Mesendoderm (in vitro differentiated cells): ENCODE data around the gene DSCAML1.
A peak's percentile ranks its signal among the peaks of the same experiment; 100 is the strongest.

Source experiments
- DNase-seq: peaks from one replicate; pipeline ENCODE4 v3.0.0; 2013
- H2AK5ac ChIP-seq: 2 replicates; pipeline ENCODE4 v1.6.1; 2013; ENCODE audit warnings: low read length, inconsistent platforms
- H2BK120ac ChIP-seq: 2 replicates; pipeline ENCODE4 v1.6.1; 2013; ENCODE audit warnings: low read depth, mild to moderate bottlenecking, low read length, moderate library complexity, mixed read lengths
- H2BK15ac ChIP-seq: replicated peaks from 2 replicates; pipeline ENCODE4 v1.6.1; 2013; ENCODE audit warnings: low read depth, mild to moderate bottlenecking, moderate library complexity
- H2BK5ac ChIP-seq: 2 replicates; pipeline ENCODE4 v1.6.1; 2013; ENCODE audit warnings: low read length, inconsistent platforms
- H3K18ac ChIP-seq: 2 replicates; pipeline ENCODE4 v1.6.1; 2013; ENCODE audit warnings: mild to moderate bottlenecking, low read length, mixed read lengths
- H3K23ac ChIP-seq: one replicate; pipeline ENCODE4 v1.6.1; 2013; ENCODE audit warnings: low read length
- H3K27ac ChIP-seq: 2 replicates; pipeline ENCODE4 v1.5.1; 2013; ENCODE audit warnings: low read depth, mild to moderate bottlenecking, inconsistent platforms, low read length, moderate library complexity
- H3K27me3 ChIP-seq: 2 replicates; pipeline ENCODE4 v1.6.1; 2013; ENCODE audit warnings: low read length, control low read depth, mild to moderate bottlenecking, inconsistent platforms; ENCODE audit not compliant: insufficient read depth, poor library complexity
- H3K36me3 ChIP-seq: 2 replicates; pipeline ENCODE4 v1.6.1; 2013; ENCODE audit warnings: low read length, inconsistent platforms; ENCODE audit not compliant: control insufficient read depth, insufficient read depth
- H3K4ac ChIP-seq: one replicate; pipeline ENCODE4 v1.6.1; 2013; ENCODE audit warnings: low read depth, mild to moderate bottlenecking, low read length, moderate library complexity
- H3K4me1 ChIP-seq: 2 replicates; pipeline ENCODE4 v1.6.1; 2013; ENCODE audit warnings: low read depth, low read length, inconsistent platforms; ENCODE audit not compliant: control insufficient read depth
- H3K4me2 ChIP-seq: 2 replicates; pipeline ENCODE4 v1.6.1; 2013; ENCODE audit warnings: low read length
- H3K4me3 ChIP-seq: 2 replicates; pipeline ENCODE4 v1.5.1; 2013; ENCODE audit warnings: mild to moderate bottlenecking, low read length
- H3K56ac ChIP-seq: one replicate; pipeline ENCODE4 v1.6.1; 2013; ENCODE audit warnings: low read length
- H3K79me1 ChIP-seq: 2 replicates; pipeline ENCODE4 v1.6.1; 2013; ENCODE audit warnings: low read length, inconsistent platforms
- H3K79me2 ChIP-seq: 2 replicates; pipeline ENCODE4 v1.6.1; 2013; ENCODE audit warnings: mild to moderate bottlenecking, low read length; ENCODE audit not compliant: control insufficient read depth, insufficient read depth
- H3K9ac ChIP-seq: 2 replicates; pipeline ENCODE4 v1.6.1; 2013; ENCODE audit warnings: low read length, inconsistent platforms
- H4K5ac ChIP-seq: one replicate; pipeline ENCODE4 v1.6.1; 2013; ENCODE audit warnings: low read length
- H4K8ac ChIP-seq: one replicate; pipeline ENCODE4 v1.6.1; 2013; ENCODE audit warnings: low read depth, mild to moderate bottlenecking, control low read depth, low read length, moderate library complexity
- WGBS: extraction: QIAGEN DNeasy Blood & Tissue Kit; methylation state at CpG from one replicate; pipeline ENCODE4 v1.1.7; 2013; ENCODE audit warnings: low lambda C conversion rate, missing lambda C conversion rate; ENCODE audit not compliant: insufficient coverage; ENCODE audit errors: extremely low coverage; 5-methylcytosine and 5-hydroxymethylcytosine counted together

DSCAML1 gene

GRCh38 chr11:117520966-117521365 is 276.1 kb downstream of the DSCAML1 start:
- H3K79me2 ChIP-seq: no peaks in the 10 kb centered on the region
- H3K9ac ChIP-seq: no peak overlapping the region
- H3K4me2 ChIP-seq: no peak overlapping the region
- no peak overlapping the region for H2BK5ac ChIP-seq
- H4K8ac ChIP-seq: no peak overlapping the region
- no peak overlapping the region for H3K23ac ChIP-seq
- WGBS: no CpG with 5 or more reads among the region's 21 CpGs
- H3K27ac ChIP-seq: no peak overlapping the region
- H3K36me3 ChIP-seq: no peaks in the 10 kb centered on the region
- H4K5ac ChIP-seq: no peak overlapping the region
- no peak overlapping the region for H3K4ac ChIP-seq
- H3K4me1 ChIP-seq: no peaks in the 10 kb centered on the region
- no peak overlapping the region for H2BK120ac ChIP-seq
- H2AK5ac ChIP-seq: no peak overlapping the region
- H3K56ac ChIP-seq: no peak overlapping the region
- no peak overlapping the region for H2BK15ac ChIP-seq
- no peaks in the 10 kb centered on the region for H3K79me1 ChIP-seq
- no peaks in the 10 kb centered on the region for H3K27me3 ChIP-seq
- no peak overlapping the region for H3K18ac ChIP-seq
- H3K4me3 ChIP-seq: no peak overlapping the region
- DNase-seq: no peak

GRCh38 chr11:117520201-117520600 is 276.8 kb downstream of the DSCAML1 start:
- no peak overlapping the region for H3K23ac ChIP-seq
- no peak overlapping the region for H3K27ac ChIP-seq
- no peak overlapping the region for H3K4me3 ChIP-seq
- no peaks in the 10 kb centered on the region for H3K79me2 ChIP-seq
- H3K9ac ChIP-seq: no peak overlapping the region
- no peaks in the 10 kb centered on the region for H3K27me3 ChIP-seq
- no peak overlapping the region for H4K8ac ChIP-seq
- WGBS: no CpG with 5 or more reads among the region's 3 CpGs
- H3K4ac ChIP-seq: no peak overlapping the region
- H3K18ac ChIP-seq: no peak overlapping the region
- H2BK5ac ChIP-seq: no peak overlapping the region
- no peak overlapping the region for H2BK120ac ChIP-seq
- H2BK15ac ChIP-seq: no peak overlapping the region
- H3K4me2 ChIP-seq: no peak overlapping the region
- DNase-seq: no peak
- no peaks in the 10 kb centered on the region for H3K36me3 ChIP-seq
- no peak overlapping the region for H3K56ac ChIP-seq
- no peaks in the 10 kb centered on the region for H3K79me1 ChIP-seq
- H2AK5ac ChIP-seq: no peak overlapping the region
- H4K5ac ChIP-seq: no peak overlapping the region
- no peaks in the 10 kb centered on the region for H3K4me1 ChIP-seq

GRCh38 chr11:117519590-117519989 is 277.4 kb downstream of the DSCAML1 start:
- no peaks in the 10 kb centered on the region for H3K79me2 ChIP-seq
- H3K18ac ChIP-seq: no peak overlapping the region
- no peaks in the 10 kb centered on the region for H3K79me1 ChIP-seq
- H3K27me3 ChIP-seq: no peaks in the 10 kb centered on the region
- no peak overlapping the region for H4K8ac ChIP-seq
- DNase-seq: no peak
- no peak overlapping the region for H2BK15ac ChIP-seq
- no peaks in the 10 kb centered on the region for H3K4me1 ChIP-seq
- H3K56ac ChIP-seq: no peak overlapping the region
- H2BK5ac ChIP-seq: no peak overlapping the region
- no peak overlapping the region for H3K23ac ChIP-seq
- no peak overlapping the region for H3K4ac ChIP-seq
- H2AK5ac ChIP-seq: no peak overlapping the region
- no peak overlapping the region for H3K4me2 ChIP-seq
- no peak overlapping the region for H3K9ac ChIP-seq
- H3K36me3 ChIP-seq: no peaks in the 10 kb centered on the region
- no CpG with 5 or more reads among the region's 4 CpGs for WGBS
- H3K4me3 ChIP-seq: no peak overlapping the region
- no peak overlapping the region for H4K5ac ChIP-seq
- H2BK120ac ChIP-seq: no peak overlapping the region
- no peak overlapping the region for H3K27ac ChIP-seq

GRCh38 chr11:117519170-117519569 is 277.8 kb downstream of the DSCAML1 start:
- Histone ChIP-seq H3K36me3 (no peaks in the 10 kb centered on the region), H3K9ac (no peak overlapping the region), H3K4me3 (no peak overlapping the region), H3K27ac (no peak overlapping the region), H4K5ac (no peak overlapping the region), H3K18ac (no peak overlapping the region), H3K23ac (no peak overlapping the region), H3K79me2 (no peaks in the 10 kb centered on the region), H2BK5ac (no peak overlapping the region), H2AK5ac (no peak overlapping the region), H2BK15ac (no peak overlapping the region), H3K79me1 (no peaks in the 10 kb centered on the region), H3K4ac (no peak overlapping the region), H4K8ac (no peak overlapping the region), H3K4me2 (no peak overlapping the region), H3K56ac (no peak overlapping the region), H2BK120ac (no peak overlapping the region), H3K4me1 (no peaks in the 10 kb centered on the region), H3K27me3 (no peaks in the 10 kb centered on the region)
- no peak for DNase-seq
- WGBS: no CpG with 5 or more reads among the region's 9 CpGs

GRCh38 chr11:117518455-117518854 is 278.6 kb downstream of the DSCAML1 start:
- no peaks in the 10 kb centered on the region for H3K27me3 ChIP-seq
- no peak overlapping the region for H3K9ac ChIP-seq
- H2BK15ac ChIP-seq: no peak overlapping the region
- H3K79me1 ChIP-seq: no peaks in the 10 kb centered on the region
- no peak overlapping the region for H2AK5ac ChIP-seq
- H3K79me2 ChIP-seq: no peaks in the 10 kb centered on the region
- no CpG with 5 or more reads among the region's 30 CpGs for WGBS
- no peak overlapping the region for H2BK5ac ChIP-seq
- H3K27ac ChIP-seq: no peak overlapping the region
- H3K56ac ChIP-seq: no peak overlapping the region
- no peak overlapping the region for H3K4me3 ChIP-seq
- no peak for DNase-seq
- no peak overlapping the region for H2BK120ac ChIP-seq
- peak overlapping the region; percentile 74 for H3K23ac ChIP-seq
- no peak overlapping the region for H4K5ac ChIP-seq
- no peaks in the 10 kb centered on the region for H3K4me1 ChIP-seq
- no peak overlapping the region for H3K4me2 ChIP-seq
- H3K18ac ChIP-seq: no peak overlapping the region
- H3K4ac ChIP-seq: no peak overlapping the region
- H4K8ac ChIP-seq: no peak overlapping the region
- no peaks in the 10 kb centered on the region for H3K36me3 ChIP-seq

GRCh38 chr11:117517097-117517496 is 279.9 kb downstream of the DSCAML1 start:
- no peak overlapping the region for H3K56ac ChIP-seq
- no peak overlapping the region for H4K5ac ChIP-seq
- no peak overlapping the region for H4K8ac ChIP-seq
- H2BK15ac ChIP-seq: no peak overlapping the region
- no peak overlapping the region for H2BK120ac ChIP-seq
- H3K4ac ChIP-seq: no peak overlapping the region
- no peak overlapping the region for H3K27ac ChIP-seq
- H3K79me2 ChIP-seq: no peaks in the 10 kb centered on the region
- H3K23ac ChIP-seq: no peak overlapping the region
- no peak overlapping the region for H2BK5ac ChIP-seq
- WGBS: no CpG with 5 or more reads among the region's 4 CpGs
- DNase-seq: peak; percentile 50
- no peak overlapping the region for H3K18ac ChIP-seq
- H3K27me3 ChIP-seq: no peaks in the 10 kb centered on the region
- H2AK5ac ChIP-seq: no peak overlapping the region
- no peak overlapping the region for H3K4me2 ChIP-seq
- no peaks in the 10 kb centered on the region for H3K79me1 ChIP-seq
- no peaks in the 10 kb centered on the region for H3K36me3 ChIP-seq
- peaks cover 1% of the 10 kb centered on the region for H3K4me1 ChIP-seq
- no peak overlapping the region for H3K9ac ChIP-seq
- no peak overlapping the region for H3K4me3 ChIP-seq
